ENCODE measurements around the gene SCAF8. TPM values are rescaled to one million over a fixed set of nuclear protein-coding genes. Genes with fewer than 3 reads are reported as not detected.

The SCAF8 gene
- total and polyA plus RNA-seq, 2 of the 8 experiments (the other 6 are each of a cell fraction or from before 2014, with no cell fraction given): 20.3 to 46.3 TPM

- Histone ChIP-seq H3K4me2 (ENCODE audit: insufficient read depth in 1 of 2, low read depth in 2 of 2, low read length in 2 of 2) (no peak overlapping the region), H3K4me3 (ENCODE audit: extremely low read depth in 1 of 4, insufficient read depth in 2 of 4, low read depth in 3 of 4, low read length in 4 of 4) (no peak overlapping the region), H2BK15ac (ENCODE audit: low read length) (no peak overlapping the region), H3K79me1 (ENCODE audit: low read depth, low read length) (no peaks in the 10 kb centered on the region), H4K91ac (replicated peaks; ENCODE audit: insufficient read length, low read length) (no peak overlapping the region), H2BK20ac (ENCODE audit: low read length) (no peak overlapping the region), H3K23ac (ENCODE audit: insufficient read length) (no peak overlapping the region), H3K79me2 (ENCODE audit: control insufficient read depth in 1 of 2, insufficient read depth in 2 of 2, low read length in 2 of 2) (peaks cover 0 to 67% of the 10 kb centered on the region in 2 experiments; a peak in 2 of 4 replicates), H3K27me3 (replicated peaks in 1 of 4; ENCODE audit: control insufficient read depth in 3 of 4, extremely low read depth in 1 of 4, insufficient read depth in 3 of 4, low read length in 3 of 4) (no peaks in the 10 kb centered on the region), H2BK120ac (replicated peaks; ENCODE audit: low read depth, low read length) (no peak overlapping the region), H2AK5ac (ENCODE audit: low read depth, low read length) (no peak overlapping the region), H2BK5ac (ENCODE audit: low read depth, low read length) (no peak overlapping the region), H3K23me2 (ENCODE audit: low read depth, low read length) (no peaks in the 10 kb centered on the region), H2BK12ac (ENCODE audit: low read depth, low read length) (no peak overlapping the region), H3K36me3 (ENCODE audit: control insufficient read depth in 2 of 4, insufficient read depth in 4 of 4, low read length in 3 of 4) (peaks cover 3 to 37% (median 24%) of the 10 kb centered on the region in 4 experiments; a peak in 7 of 8 replicates), H4K20me1 (replicated peaks in 1 of 2; ENCODE audit: control insufficient read depth in 1 of 2, insufficient read depth in 2 of 2, low read length in 2 of 2) (no peaks in the 10 kb centered on the region), H2AFZ (ENCODE audit: low read length) (no peak overlapping the region), H3K14ac (ENCODE audit: insufficient read length) (no peak overlapping the region), H3K9me3 (ENCODE audit: insufficient read depth in 2 of 2, low read depth in 1 of 2, low read length in 1 of 2) (no peaks in the 10 kb centered on the region), H4K5ac (ENCODE audit: insufficient read length, low read depth, low read length) (no peak overlapping the region), H3K9ac (replicated peaks in 1 of 4; ENCODE audit: extremely low read depth in 1 of 4, low read depth in 3 of 4, low read length in 3 of 4) (no peak overlapping the region), H4K8ac (ENCODE audit: extremely low read depth, insufficient read depth, low read length) (no peak overlapping the region), H3K4me1 (replicated peaks in 1 of 4; ENCODE audit: control insufficient read depth in 3 of 4, insufficient read depth in 4 of 4, low read length in 3 of 4) (no peaks in the 10 kb centered on the region), H3K27ac (ENCODE audit: low read depth, low read length) (no peak overlapping the region), H3K56ac (replicated peaks; ENCODE audit: insufficient read length, low read depth, low read length) (no peak overlapping the region), H3K4ac (replicated peaks; ENCODE audit: insufficient read length, low read depth, low read length) (no peak overlapping the region), H3K18ac (ENCODE audit: extremely low read depth, low read length) (no peak overlapping the region)
- FAIRE-seq (no peak), DNase-seq (ENCODE audit: low read depth in 1 of 2, low spot score in 2 of 2) (no peak)
- 93% methylated on average over 4 of the region's 4 CpGs; no CpG with 5 or more reads in 1 of the 2 experiments for WGBS, 2 experiments (ENCODE audit: extremely low coverage in 1 of 2, insufficient coverage in 1 of 2, insufficient read length in 1 of 2, insufficient replicate concordance in 2 of 2, low coverage in 1 of 2, low lambda C conversion rate in 2 of 2, missing lambda C conversion rate in 1 of 2)
- ChIA-PET POLR2A (ENCODE audit: partially characterized antibody) (no interaction called here), CTCF (ENCODE audit: partially characterized antibody) (no interaction called here)
- TF ChIP-seq CEBPB (IDR thresholded peaks at IDR 0.05; ENCODE audit: low read depth, low read length): no peak
- TF ChIP-seq TEAD4 (IDR thresholded peaks at IDR 0.05; ENCODE audit: low read depth, low read length): no peak
- TF ChIP-seq FOSL1 (IDR thresholded peaks at IDR 0.05; ENCODE audit: insufficient read depth, low read depth, low read length): no peak
- no peak for TF ChIP-seq CTBP2 (IDR thresholded peaks at IDR 0.05; ENCODE audit: borderline replicate concordance, insufficient read depth, insufficient read length, low read length)
- no peak for TF ChIP-seq POLR2A (IDR thresholded peaks at IDR 0.05; ENCODE audit: control extremely low read depth in 1 of 2, low read depth in 2 of 2, low read length in 2 of 2)
- TF ChIP-seq SP2 (IDR thresholded peaks at IDR 0.05; ENCODE audit: low read length): no peak
- TF ChIP-seq JUN (IDR thresholded peaks at IDR 0.05; ENCODE audit: low read depth, low read length): no peak
- TF ChIP-seq RAD21 (IDR thresholded peaks at IDR 0.05 in 1 of 2, conservative IDR thresholded peaks at IDR 0.05 in 1 of 2; ENCODE audit: low read depth in 2 of 2, low read length in 2 of 2): no peak
- TF ChIP-seq SIRT6 (IDR thresholded peaks at IDR 0.05; ENCODE audit: low read length): no peak
- TF ChIP-seq USF2 (IDR thresholded peaks at IDR 0.05; ENCODE audit: low read length): no peak
- no peak for TF ChIP-seq RFX5 (IDR thresholded peaks at IDR 0.05; ENCODE audit: borderline replicate concordance, low read depth, low read length)
- no peak for TF ChIP-seq BRCA1 (IDR thresholded peaks at IDR 0.05; ENCODE audit: low read depth, low read length)
- TF ChIP-seq MAFK (IDR thresholded peaks at IDR 0.05; ENCODE audit: low read depth, low read length): no peak
- no peak for TF ChIP-seq ZNF274 (IDR thresholded peaks at IDR 0.05; ENCODE audit: borderline replicate concordance, extremely low read depth, low read length)
- TF ChIP-seq GABPA (IDR thresholded peaks at IDR 0.05; ENCODE audit: borderline replicate concordance, insufficient read depth, low read length): no peak
These were observed 102.1 kb downstream of the SCAF8 start for GRCh38 chr6:154835307-154835706.
